Ectodermal cell (in vitro differentiated cells): ENCODE results near the gene INPP5B.

Experiments used
- H3K27ac ChIP-seq: 2 replicates; pipeline ENCODE4 v1.7.0; 2013; ENCODE audit warnings: mild to moderate bottlenecking, low read depth, low read length; ENCODE audit not compliant: insufficient read depth, poor library complexity, severe bottlenecking
- H3K27me3 ChIP-seq: 2 replicates; pipeline ENCODE4 v1.7.0; 2013; ENCODE audit warnings: mild to moderate bottlenecking, low read length; ENCODE audit not compliant: insufficient read depth, control insufficient read depth, poor library complexity, severe bottlenecking
- H3K36me3 ChIP-seq: one replicate; pipeline ENCODE4 v1.7.0; 2013; ENCODE audit warnings: low read length; ENCODE audit not compliant: control insufficient read depth, insufficient read depth
- H3K4me1 ChIP-seq: one replicate; pipeline ENCODE4 v1.7.0; 2013; ENCODE audit warnings: low read length; ENCODE audit not compliant: control insufficient read depth, insufficient read depth
- H3K4me3 ChIP-seq: 2 replicates; pipeline ENCODE4 v1.7.0; 2013; ENCODE audit warnings: low read depth, low read length, control low read depth; ENCODE audit not compliant: insufficient read depth
- H3K9me3 ChIP-seq: 2 replicates; pipeline ENCODE4 v1.7.0; 2013; ENCODE audit warnings: mild to moderate bottlenecking, low read length, moderate library complexity; ENCODE audit not compliant: control insufficient read depth
- WGBS, 2 experiments: methylation state at CpG; one replicate each; pipeline ENCODE4 v1.1.7; 2013; ENCODE audit warnings: missing lambda C conversion rate in 2 of 2; 5-methylcytosine and 5-hydroxymethylcytosine counted together

Gene INPP5B

DNA sequence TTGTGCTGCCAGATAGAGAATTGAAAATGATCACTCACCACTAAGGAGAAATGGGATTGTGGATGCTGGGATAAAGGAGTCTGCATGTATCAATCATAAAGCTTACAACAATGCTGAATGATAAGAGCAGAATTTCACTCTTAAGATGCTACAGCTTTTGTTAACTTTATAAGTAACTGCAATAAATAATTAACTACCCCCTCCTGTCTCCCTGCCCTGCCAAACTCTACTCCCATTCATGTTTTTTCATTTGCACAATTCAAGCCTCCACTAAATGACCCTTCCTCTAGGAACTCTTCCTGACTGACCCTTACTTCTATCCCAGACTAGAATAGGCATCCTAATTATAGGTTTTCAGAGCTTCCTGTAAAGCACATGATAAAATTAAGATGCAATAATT lies 102.3 kb downstream of the INPP5B start:
- H3K9me3 ChIP-seq = no peaks in the 10 kb centered on the region
- H3K27me3 ChIP-seq = no peaks in the 10 kb centered on the region
- no peak overlapping the region for H3K4me3 ChIP-seq
- H3K27ac ChIP-seq = no peak overlapping the region
- no peaks in the 10 kb centered on the region for H3K36me3 ChIP-seq
- H3K4me1 ChIP-seq = no peaks in the 10 kb centered on the region

DNA sequence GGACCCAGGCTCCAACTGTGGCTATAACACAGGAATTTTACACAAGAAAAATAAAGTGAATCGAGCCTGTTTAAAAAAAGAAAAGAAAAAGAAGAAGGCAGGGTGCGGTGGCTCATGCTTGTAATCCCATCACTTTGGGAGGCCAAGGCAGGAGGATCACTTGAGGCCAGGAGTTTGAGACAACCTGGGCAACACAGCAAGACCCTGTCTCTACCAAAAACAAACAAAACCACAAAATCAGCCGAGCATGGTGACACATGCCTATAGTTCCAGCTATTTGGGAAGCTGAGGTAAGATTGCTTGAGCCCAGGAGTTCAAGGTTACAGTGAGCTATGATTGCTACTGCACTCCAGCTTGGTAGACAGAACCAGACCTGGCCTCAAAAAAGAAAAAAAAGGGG lies 105.2 kb downstream of the INPP5B start:
- no peaks in the 10 kb centered on the region for H3K27me3 ChIP-seq
- no peaks in the 10 kb centered on the region for H3K4me1 ChIP-seq
- no peaks in the 10 kb centered on the region for H3K9me3 ChIP-seq
- no peak overlapping the region for H3K4me3 ChIP-seq
- H3K36me3 ChIP-seq = peaks cover 5% of the 10 kb centered on the region
- WGBS, 2 experiments = 95 to 96% methylated on average over 3 of the region's 3 CpGs
- H3K27ac ChIP-seq = no peak overlapping the region

DNA sequence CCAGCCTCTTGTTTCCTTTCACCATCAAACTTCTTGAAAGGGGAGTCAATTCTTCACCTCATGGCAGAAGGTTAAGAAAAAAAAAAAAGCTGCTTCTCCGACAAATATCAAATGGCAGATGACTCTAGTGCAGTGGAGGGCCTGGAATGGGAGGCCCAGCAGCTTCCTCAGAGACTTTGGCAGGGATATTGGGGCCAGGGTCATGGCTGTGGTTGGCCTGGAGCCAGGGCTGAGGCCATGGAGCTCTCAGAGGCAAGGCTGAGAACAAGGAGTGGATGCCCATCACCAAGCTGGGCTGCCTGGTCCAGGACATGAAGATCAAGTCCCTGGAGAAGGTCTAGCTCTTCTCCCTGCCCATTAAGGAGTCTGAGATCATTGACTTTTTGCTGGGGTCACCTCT lies 106.1 kb downstream of the INPP5B start:
- H3K4me3 ChIP-seq = no peak overlapping the region
- H3K27ac ChIP-seq = no peak overlapping the region
- no peaks in the 10 kb centered on the region for H3K4me1 ChIP-seq
- 94 to 100% methylated on average over 1 of the region's 1 CpG for WGBS, 2 experiments
- H3K36me3 ChIP-seq = peaks cover 5% of the 10 kb centered on the region
- H3K9me3 ChIP-seq = no peaks in the 10 kb centered on the region
- H3K27me3 ChIP-seq = no peaks in the 10 kb centered on the region

DNA sequence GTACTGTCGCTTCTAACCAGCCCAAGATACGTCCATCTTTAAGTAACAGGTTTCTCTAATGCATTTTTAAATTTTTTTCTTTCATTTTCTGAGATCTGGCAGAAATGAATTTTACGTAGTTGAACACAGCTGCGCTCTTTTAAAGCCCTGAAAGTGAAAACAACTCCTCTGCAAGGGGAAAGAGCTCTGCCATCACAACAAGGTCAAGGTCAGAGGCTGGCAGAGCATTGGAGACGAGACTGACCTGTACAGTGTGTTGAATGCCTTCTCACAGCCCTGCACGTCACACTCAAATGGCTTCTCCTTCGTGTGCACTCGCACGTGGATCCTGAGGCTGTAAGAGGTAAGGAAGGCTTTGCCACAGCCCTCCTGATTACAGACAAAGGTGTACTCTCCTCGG lies 107.2 kb downstream of the INPP5B start:
- H3K27me3 ChIP-seq = no peaks in the 10 kb centered on the region
- H3K4me3 ChIP-seq = no peak overlapping the region
- H3K27ac ChIP-seq = no peak overlapping the region
- H3K4me1 ChIP-seq = no peaks in the 10 kb centered on the region
- WGBS, 2 experiments = 95 to 96% methylated on average over 10 of the region's 10 CpGs
- H3K36me3 ChIP-seq = peaks cover 12% of the 10 kb centered on the region
- no peaks in the 10 kb centered on the region for H3K9me3 ChIP-seq

DNA sequence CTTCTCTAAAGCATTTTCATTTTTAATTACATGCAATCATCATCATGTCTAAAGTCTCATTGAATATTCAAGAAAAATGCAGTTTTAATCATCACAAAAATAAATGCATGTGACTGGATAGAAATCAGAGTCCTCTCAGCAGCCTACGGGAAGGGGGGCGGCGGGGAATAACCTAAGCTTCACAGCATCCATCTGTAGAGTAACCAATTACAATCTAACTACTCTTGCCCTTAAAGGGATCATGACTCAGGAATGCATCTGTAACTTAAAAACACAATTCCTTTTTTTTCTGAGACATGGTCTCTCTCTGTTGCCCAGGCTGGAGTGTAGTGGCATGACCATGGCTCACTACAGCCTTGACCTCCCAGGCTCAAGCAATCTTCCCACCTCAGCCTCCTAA lies 110.1 kb downstream of the INPP5B start:
- no peaks in the 10 kb centered on the region for H3K27me3 ChIP-seq
- WGBS, 2 experiments = 60 to 64% methylated on average over 3 of the region's 3 CpGs
- no peaks in the 10 kb centered on the region for H3K4me1 ChIP-seq
- H3K36me3 ChIP-seq = peaks cover 30% of the 10 kb centered on the region
- no peak overlapping the region for H3K4me3 ChIP-seq
- H3K9me3 ChIP-seq = no peaks in the 10 kb centered on the region
- no peak overlapping the region for H3K27ac ChIP-seq

DNA sequence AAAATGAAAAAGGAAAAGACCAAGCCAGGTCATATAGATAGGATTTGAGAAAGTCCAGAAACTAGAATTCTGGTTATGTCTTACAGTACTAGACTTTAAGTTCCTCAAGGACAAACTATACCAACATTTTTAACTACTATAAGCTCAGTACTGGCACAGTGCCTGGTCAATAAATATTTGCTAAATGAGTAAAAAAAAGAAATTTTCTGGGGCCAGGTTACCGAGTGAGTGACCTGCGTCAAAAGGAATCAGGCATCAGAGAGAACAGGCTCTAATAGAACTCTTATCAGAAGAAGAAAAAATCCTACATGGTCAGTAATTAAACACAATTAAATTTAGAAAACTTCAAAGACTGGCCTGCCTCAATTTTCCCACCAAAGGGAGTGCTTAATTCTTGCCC lies 115.0 kb downstream of the INPP5B start:
- H3K27ac ChIP-seq = no peak overlapping the region
- peaks cover 35% of the 10 kb centered on the region for H3K36me3 ChIP-seq
- H3K9me3 ChIP-seq = no peaks in the 10 kb centered on the region
- 83 to 97% methylated on average over 2 of the region's 2 CpGs for WGBS, 2 experiments
- no peaks in the 10 kb centered on the region for H3K4me1 ChIP-seq
- H3K27me3 ChIP-seq = no peaks in the 10 kb centered on the region
- H3K4me3 ChIP-seq = no peak overlapping the region

DNA sequence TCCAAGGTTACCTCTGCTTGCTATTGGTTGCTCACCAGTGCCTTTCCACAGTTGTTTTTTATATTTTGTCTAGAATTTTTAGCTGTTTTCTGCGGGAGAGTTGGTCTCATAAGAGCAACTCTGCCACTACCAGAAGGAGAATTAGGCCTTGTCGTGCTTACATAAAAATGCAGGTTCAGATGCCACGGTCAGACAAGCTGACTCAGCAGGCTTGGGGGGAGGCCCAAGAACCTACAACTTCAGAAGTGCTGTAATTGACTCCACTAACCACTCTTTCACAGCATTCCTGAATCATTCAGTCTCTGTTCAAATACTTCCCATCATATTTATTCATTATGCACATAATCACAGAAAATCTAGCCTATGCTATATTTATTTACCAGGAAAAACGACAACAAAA lies 115.7 kb downstream of the INPP5B start:
- Histone ChIP-seq H3K4me1 (no peaks in the 10 kb centered on the region), H3K9me3 (no peaks in the 10 kb centered on the region), H3K27me3 (no peaks in the 10 kb centered on the region), H3K27ac (no peak overlapping the region), H3K4me3 (no peak overlapping the region), H3K36me3 (peaks cover 35% of the 10 kb centered on the region)
- WGBS, 2 experiments = 93 to 96% methylated on average over 4 of the region's 4 CpGs

DNA sequence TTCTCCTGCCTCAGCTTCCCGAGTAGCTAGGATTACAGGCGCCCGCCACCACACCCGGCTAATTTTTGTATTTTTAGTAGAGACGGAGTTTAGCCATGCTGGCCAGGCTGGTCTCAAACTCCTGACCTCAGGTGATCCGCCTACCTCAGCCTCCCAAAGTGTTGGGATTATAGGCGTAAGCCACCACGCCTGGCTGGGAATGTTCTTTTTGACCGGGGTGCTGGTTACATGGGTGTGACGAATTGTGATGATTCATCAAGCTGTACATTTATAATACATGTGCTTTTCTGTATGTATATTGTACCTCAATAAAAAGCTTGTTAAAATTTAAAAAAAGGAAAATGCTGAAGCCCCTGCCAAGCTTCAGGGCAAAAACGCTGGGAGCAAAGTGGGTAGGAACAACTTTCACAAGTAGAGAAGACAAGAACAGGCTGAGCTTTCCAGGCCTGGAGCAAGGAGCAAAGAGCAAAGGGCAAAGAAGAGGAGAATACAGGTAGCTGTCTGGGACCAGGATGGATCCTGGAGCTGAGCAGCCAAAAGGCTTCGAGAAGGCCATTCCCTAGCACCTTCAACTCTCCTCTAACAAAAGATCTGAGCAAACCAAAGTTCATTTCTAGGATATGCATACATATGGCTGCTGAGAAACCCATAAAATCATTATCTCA lies 118.3 kb downstream of the INPP5B start:
- Histone ChIP-seq H3K27me3 (no peaks in the 10 kb centered on the region), H3K36me3 (peaks cover 22% of the 10 kb centered on the region), H3K27ac (no peak overlapping the region), H3K4me1 (no peaks in the 10 kb centered on the region), H3K4me3 (no peak overlapping the region), H3K9me3 (no peaks in the 10 kb centered on the region)
- WGBS, 2 experiments = 85 to 88% methylated on average over 10 to 11 of the region's 12 CpGs

DNA sequence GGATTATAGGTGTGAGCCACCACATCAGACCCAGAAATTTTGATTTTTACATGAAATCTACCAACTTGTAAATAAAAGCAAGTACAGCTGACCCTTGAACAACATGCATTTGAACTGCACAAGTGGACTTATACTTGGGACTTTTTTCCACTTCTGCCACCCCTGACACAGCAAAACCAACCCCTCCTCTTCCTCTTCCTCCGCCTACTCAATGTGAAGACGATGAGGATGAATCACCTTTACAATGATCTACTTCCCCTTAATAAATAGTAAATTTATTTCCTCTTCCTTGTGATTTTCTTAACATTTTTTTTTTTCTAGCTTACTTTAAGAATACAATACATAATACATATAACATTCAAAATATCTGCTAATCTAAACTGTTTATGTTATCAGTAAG lies 121.3 kb downstream of the INPP5B start:
- WGBS, 2 experiments = 100% methylated on average over 2 of the region's 2 CpGs
- Histone ChIP-seq H3K36me3 (peaks cover 30% of the 10 kb centered on the region), H3K27ac (no peak overlapping the region), H3K4me3 (no peak overlapping the region), H3K4me1 (no peaks in the 10 kb centered on the region), H3K27me3 (no peaks in the 10 kb centered on the region), H3K9me3 (no peaks in the 10 kb centered on the region)

DNA sequence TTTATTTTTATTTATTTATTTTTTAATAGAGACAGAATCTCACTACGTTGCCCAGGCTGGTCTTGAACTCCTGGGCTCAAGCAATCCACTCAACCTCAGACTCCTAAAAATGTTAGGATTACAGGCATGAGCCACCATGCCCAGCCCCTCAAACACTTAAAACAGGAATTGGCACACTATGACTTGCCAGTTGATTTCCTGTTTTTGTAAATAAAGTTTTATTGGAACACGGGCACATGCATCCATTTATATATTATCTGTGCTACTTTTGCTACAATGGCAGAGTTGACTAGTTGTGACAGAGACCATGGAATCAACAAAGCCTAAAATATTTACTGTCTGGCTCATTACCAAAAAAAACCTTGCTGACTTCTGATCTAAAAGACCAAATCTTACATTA lies 122.9 kb downstream of the INPP5B start:
- 85 to 92% methylated on average over 2 of the region's 2 CpGs for WGBS, 2 experiments
- H3K27me3 ChIP-seq = no peaks in the 10 kb centered on the region
- no peak overlapping the region for H3K27ac ChIP-seq
- H3K4me1 ChIP-seq = no peaks in the 10 kb centered on the region
- H3K9me3 ChIP-seq = no peaks in the 10 kb centered on the region
- H3K4me3 ChIP-seq = no peak overlapping the region
- peaks cover 43% of the 10 kb centered on the region for H3K36me3 ChIP-seq
